GM13977 (cell line): ENCODE data around the gene PTPRG.

Source experiments
- DNase-seq: peaks from one replicate; pipeline ENCODE4 v3.0.0; 2012; ENCODE audit warnings: low spot score
- in situ Hi-C: fragments of 300-500 bp; cut with MboI; formaldehyde crosslinking; loops from one replicate; pipeline ENCODE4 v1.12.0; 2022; ENCODE audit warnings: low sequenced_read_pairs, low pct_unique_long_range_greater_than_20kb, mixed read lengths, inconsistent platforms; ENCODE audit not compliant: unreplicated experiment
- TF ChIP-seq, protein P1 (sequence below): IDR thresholded peaks from 2 replicates; pipeline ENCODE4 v1.5.1; 2012; ENCODE audit warnings: mild to moderate bottlenecking, control low read depth; ENCODE audit not compliant: insufficient read depth; ENCODE audit errors: extremely low read depth, missing control alignments

PTPRG gene

GRCh38 chr3:61612211-61613194, 51.1 kb downstream of the PTPRG start:
- TF ChIP-seq, protein P1, sequence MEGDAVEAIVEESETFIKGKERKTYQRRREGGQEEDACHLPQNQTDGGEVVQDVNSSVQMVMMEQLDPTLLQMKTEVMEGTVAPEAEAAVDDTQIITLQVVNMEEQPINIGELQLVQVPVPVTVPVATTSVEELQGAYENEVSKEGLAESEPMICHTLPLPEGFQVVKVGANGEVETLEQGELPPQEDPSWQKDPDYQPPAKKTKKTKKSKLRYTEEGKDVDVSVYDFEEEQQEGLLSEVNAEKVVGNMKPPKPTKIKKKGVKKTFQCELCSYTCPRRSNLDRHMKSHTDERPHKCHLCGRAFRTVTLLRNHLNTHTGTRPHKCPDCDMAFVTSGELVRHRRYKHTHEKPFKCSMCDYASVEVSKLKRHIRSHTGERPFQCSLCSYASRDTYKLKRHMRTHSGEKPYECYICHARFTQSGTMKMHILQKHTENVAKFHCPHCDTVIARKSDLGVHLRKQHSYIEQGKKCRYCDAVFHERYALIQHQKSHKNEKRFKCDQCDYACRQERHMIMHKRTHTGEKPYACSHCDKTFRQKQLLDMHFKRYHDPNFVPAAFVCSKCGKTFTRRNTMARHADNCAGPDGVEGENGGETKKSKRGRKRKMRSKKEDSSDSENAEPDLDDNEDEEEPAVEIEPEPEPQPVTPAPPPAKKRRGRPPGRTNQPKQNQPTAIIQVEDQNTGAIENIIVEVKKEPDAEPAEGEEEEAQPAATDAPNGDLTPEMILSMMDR = no peak
- in situ Hi-C loops = no loop called here
- no peak for DNase-seq

DNA sequence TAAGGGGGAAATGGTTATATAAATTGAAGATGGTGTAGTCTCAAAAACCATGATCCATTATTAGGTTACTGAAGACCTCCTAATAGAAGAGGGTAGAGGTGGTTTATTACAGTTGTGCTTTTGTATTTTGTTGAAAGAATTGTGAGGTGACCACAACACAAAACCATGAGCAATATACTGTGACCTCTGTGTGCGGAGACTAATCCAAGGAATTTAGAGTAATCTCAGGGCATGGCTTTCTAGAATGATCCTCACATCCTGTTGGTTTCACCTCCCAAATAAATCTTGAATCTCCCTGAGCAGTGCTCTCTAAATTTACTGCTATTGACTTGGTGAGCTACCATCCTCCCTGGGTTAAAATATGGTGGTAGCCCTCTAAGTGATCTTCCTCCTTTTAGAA, 52.3 kb downstream of the PTPRG start:
- TF ChIP-seq, protein P1 = no peak
- in situ Hi-C loops = no loop called here
- no peak for DNase-seq

- in situ Hi-C loops = no loop called here
- no peak for DNase-seq
- TF ChIP-seq, protein P1 = no peak
Observed at GRCh38 chr3:61615643-61616042, 54.3 kb downstream of the PTPRG start.

DNA sequence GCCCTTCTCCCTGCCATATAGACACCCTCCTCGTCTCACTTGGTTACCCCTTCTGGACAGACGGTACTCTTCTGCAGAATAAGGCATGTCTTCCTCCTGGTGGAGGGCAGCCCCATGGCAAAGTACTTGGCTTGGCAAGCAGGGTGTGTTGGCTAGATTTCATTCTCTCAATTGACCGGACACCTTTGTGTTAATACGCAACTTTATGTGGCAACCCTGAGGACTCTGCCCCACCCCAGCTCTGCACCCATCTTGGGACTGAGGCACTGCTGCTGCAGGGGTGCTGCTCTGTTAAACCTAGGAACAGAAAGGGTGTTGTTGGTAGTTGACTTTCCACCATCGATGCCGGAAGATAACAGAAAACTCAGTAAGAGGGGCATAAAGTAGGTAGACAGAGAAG, 55.2 kb downstream of the PTPRG start:
- DNase-seq = no peak
- TF ChIP-seq, protein P1 = no peak
- in situ Hi-C loops = no loop called here

GRCh38 chr3:61617041-61617440, 55.7 kb downstream of the PTPRG start:
- no peak for DNase-seq
- in situ Hi-C loops = no loop called here
- TF ChIP-seq, protein P1 = no peak

DNA sequence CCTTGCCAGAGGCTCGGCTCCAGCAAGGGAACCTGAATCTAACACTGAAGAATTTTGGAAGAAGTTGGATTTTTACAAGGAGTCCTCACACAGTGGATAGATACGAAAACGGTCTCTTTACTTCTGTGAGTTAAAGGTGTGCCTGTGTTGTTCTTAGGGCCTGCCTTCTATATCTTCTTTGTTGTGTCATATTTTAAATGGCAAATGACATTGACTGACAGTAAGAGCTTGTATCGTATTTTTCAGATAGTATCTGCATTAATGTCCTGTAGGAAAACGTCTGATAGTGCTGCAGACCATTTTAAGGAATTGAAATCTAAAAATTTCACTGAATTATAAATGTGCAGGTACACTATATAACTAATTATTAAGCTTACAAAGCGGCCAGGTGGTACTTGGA, 56.3 kb downstream of the PTPRG start:
- TF ChIP-seq, protein P1 = no peak
- DNase-seq = no peak
- in situ Hi-C loops = no loop called here
